ENCODE data around the gene ZIC2.
"Not testable (repeated sequence)": the region's sequence is repeated elsewhere in the genome, so short reads cannot be mapped to it uniquely, and the experiment has no call there.

ZIC2 gene

DNA sequence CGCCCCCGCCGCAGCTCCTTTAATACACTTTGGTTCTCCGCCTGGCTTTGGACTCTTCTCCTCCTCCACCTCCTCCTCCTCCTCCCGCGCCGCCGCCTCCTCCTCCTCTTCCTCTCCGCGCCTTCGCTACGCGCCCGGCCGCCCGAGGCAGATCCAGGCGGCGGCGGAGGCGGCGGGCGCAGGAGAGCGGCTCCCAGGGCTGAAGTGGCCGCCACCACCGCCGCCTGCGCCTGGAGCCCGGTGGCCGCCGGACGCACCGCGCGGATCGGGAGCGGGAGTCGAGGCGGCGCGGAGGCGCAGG is at the start of gene ZIC2:
Gene ZIC2 (plus strand): TSS at position 50 of the 301 bp plus-strand sequence. CDS start 281 bp downstream, outside the sequence.
- DNase-seq (ENCODE audit: low spot score) = no peak

DNA sequence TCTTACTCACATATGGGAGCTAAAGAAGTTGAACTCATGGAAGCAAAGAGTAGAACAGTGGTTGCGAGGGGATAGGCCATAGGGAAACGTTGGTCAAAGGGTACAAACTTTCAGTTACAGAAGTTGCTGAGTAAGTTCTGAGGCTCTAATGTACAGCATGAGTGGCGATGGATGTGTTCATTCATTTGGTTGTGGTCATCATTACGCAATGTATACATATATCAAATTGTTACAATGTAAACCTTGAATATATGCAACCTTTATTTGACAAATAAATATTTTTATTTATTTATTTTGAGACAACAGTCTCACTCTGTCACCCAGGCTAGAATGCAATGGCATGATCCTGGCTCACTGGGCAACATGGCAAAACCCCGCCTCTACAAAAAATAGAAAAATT is 48.7 kb upstream of the ZIC2 start:
- DNase-seq (ENCODE audit: low spot score) = no peak

DNA sequence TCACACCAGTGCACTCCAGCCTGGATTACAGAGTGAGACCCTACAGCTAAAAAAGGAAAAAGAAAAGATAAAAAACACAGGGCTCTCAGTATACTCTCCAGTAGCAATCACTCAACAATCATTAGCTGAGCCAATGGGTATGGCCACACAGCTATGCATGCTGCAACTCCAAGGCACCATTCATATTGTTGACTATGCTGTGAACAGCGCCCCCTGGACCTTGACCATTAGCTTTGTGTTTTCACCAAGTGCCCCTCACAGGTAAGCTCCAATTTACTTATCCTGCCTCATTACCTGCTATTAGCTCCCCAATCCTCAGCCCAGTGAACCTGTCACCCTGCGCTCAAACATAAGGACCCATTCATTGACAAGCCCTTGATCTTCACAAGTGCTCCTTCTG is 45.8 kb upstream of the ZIC2 start:
- no peak for DNase-seq (ENCODE audit: low spot score)

DNA sequence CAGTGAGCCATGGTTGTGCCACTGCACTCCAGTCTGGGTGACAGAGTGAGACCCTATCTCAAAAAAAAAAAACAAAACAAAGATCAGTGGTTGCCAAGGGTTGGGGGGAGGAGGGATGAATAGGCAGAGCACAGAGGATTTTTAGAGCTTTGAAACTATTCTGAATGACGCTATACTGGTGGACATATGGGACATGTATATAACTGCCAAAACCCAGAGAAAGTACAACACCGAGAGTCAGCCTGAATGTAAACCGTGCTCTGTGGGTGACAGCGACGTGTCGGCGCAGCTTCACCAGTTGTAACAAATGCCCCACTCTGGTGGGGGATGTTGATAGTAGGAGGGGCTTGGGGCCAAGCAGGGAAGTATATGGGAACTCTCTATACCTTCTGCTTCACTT is 42.9 kb upstream of the ZIC2 start:
- DNase-seq (ENCODE audit: low spot score) = no peak

DNA sequence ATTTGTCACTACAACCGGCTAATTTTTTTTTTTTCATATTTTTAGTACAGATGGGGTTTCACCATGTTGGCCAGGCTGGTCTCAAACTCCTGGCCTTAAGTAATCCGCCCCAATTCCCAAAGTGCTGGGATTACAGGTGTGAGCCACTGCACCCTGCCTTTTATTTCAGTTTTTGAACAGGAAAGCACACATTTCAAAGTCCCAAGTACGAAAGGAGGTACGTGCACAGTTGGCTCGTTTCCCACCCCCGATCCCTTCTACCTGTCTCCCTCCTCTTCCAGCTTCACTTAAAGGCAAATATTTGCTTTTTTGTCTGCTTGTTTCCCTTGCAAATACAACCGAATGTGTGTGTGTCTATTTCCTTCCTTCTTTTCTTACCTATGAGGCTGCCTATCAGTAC is 40.5 kb upstream of the ZIC2 start:
- DNase-seq (ENCODE audit: low spot score) = no peak

DNA sequence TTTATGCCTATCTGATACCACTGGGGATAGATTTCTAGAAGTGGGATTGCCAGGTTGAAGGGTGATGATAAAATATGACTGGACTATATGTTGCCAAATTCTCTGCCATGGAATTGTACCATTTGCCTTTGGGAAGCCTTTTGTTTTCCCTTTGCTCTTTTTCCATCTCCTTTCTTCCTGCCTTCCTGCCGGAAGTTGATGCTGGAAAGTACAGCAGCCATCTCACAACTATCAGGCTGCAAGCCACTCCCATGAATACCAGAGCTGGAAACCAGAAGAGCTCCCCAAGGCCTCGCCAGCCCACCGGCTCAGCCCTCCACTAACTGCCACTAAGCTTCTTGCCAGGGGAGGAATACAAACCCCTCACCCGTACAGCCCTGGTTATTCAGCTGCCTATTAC is 39.7 kb upstream of the ZIC2 start:
- no peak for DNase-seq (ENCODE audit: low spot score)

DNA sequence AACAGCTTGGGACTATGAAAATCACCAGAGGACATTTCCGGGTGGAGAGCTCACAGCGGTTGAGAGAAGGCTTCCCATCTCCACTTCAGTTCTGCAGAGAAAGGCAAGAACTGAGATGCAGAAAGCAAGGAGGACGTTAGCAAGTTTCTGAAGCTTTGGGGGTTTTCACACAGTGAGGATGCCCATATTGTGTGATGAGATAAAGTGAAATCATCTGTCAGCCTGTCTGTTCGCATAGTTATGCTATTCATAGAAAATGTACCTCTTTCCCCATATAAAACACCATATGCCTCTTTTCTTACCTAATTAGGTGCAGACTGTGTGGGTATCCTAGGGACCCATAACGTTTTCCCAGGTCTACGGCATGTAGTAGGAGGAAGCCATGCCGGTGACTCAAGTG is 37.5 kb upstream of the ZIC2 start:
- no peak for DNase-seq (ENCODE audit: low spot score)

DNA sequence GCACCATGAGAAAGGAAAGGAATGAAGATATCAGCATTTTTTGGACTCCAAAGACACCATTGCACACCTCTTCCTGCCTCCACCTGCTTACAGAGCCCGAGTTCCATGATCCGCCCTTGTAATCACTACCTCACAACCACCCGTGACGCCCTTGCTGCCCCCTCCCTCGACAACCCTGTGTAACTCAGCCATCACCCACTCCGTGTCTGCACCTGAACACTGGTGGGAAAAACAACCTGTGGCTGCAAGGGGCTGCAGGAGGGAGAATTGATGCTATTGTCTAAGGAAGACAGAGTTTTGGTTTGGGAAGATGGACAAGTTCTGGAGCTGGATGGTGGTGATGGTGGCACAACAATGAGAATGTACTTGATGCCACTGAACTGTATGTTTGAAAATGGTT is 37.0 kb upstream of the ZIC2 start:
- DNase-seq (ENCODE audit: low spot score) = no peak

DNA sequence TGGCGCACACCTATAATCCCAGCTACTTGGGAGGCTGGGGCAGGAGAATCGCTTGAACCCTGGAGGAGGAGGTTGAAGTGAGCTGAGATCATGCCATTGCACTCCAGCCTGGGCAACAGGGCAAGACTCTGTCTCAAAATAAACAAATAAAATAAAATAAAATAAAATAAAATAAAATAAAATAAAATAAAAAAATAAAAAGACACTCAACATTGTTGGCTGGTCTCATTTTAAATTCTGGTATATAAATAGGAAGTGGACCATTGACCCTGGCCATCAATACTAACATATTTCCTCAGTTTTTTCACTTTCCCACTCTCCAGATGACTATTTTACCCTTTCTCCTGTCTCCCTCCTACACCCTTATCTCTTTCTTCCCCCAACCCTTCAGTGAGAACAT is 36.1 kb upstream of the ZIC2 start:
- DNase-seq (ENCODE audit: low spot score) = not testable (repeated sequence)

DNA sequence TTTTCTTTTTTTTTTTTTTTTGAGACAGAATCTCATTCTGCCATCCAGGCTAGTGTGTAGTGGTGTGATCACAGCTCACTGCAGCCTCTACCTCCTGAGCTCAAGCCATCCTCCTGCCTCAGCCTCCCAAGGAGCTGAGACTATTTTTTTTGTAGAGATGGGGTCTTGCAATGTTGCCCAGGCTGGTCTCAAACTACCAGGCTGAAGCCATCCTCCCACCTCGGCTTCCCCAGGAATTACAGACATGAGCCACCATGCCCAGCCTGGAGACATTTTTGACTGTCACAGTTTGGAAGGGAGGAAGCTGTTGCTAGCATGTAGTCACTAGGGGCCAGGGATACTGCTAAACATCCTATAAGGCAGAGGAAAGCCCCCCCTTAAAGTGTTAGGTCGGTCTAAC is 33.9 kb upstream of the ZIC2 start:
- DNase-seq (ENCODE audit: low spot score) = no peak

DNA sequence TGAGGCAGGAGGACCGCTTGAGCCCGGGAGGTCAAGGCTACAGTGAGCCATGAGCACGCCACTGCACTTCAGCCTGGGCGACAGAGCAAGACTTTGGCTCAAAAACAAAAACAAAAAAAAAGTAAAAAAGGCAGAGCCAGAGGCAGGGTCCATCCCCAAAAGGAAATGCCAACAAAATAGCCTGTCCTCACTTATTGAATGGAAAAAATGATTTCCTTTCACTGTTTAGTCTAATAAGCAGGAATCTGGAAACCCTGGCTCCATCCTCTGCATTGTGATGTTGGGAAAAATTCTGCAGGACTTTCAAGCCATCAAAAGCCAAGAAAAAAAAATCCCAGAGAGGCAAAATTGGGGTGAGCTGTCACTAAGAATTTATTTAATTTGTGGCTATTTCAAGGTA is 33.2 kb upstream of the ZIC2 start:
- no peak for DNase-seq (ENCODE audit: low spot score)

DNA sequence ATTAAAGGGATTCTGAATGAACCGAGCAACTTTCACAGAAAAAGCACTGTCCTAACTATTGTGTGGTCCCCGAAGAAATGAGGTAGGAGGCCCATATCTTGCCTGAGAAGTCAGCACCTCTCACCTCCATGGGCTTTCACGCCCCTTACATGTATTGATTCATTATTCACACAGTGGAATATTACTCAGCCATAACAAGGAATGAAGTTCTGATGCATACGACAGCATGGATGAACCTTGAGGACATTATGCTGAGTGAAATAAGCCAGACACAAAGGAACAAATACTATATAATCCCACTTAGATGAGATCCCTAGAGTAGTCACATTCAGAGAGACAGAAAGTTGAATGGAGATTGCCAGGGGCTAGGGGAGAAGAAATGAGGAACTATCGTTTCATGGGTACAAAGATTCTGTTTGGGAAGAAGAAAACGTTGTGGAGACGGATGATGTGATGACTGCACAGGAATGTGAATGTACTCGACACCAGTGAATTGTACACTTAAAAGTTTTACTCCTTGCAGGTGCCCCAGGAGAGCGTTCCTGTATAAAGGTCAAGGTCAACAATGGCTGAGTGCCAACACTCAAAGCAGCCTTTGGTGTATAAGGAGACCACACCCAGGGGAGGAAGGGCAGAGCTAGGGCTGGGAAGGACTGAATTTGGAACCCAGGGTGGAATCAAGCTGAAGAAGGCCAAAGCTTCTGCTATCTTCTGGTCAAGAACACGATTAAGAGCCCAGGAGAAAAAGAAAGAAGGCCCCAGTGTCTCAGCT is 32.5 kb upstream of the ZIC2 start:
- no peak for DNase-seq (ENCODE audit: low spot score)

DNA sequence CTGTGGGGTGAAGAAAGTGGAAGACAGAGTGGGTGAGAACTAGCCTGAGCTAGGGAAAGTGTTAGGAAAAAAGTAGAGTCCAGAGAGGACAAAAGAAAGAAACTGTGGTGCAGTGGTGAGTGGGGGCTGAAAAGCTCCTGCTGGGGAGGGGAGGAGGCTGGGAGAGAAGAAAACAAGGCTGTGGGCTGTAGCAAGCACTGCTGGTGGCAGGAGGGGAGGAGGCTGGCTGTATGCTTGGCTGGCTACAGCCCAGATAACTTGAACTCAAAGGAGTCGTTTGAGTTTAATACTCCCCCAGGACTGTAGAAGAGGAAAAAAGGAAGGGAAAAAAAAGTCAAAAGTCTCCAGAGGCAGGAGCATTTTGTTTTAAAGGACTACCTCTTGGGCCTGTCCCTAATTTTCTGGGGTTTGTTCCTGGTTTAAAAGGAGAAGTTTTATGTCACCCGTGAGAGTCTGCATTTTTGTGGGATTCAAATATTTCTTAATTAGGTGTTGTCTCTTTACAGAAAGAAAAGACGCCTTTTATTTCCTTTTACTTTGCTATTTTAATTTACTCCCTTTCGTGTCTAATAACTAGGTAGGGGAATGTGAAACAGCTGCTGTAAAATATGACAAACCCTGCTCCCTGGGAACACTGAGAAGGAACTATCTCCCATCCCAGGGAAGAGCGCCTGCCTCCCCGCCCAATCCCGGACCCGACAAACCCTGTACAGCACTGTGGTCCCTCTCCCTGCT is 31.7 kb upstream of the ZIC2 start:
- no peak for DNase-seq (ENCODE audit: low spot score)

DNA sequence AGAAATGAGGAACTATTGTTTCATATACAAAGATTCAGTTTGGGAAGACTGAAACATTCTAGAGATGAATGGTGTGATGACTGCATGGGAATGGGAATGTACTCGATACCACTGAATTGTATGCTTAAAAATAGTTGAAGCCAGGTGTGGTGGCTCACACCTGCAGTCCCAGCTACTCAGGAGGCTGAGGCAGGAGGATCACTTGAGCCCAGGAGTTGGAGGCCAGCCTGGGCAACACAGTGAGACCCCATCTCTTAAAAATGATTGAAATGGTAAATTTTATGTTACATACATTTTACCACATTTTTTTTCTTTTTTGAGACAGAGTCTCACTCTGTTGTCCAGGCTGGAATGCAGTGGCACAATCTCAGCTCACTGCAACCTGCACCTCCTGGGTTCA is 29.9 kb upstream of the ZIC2 start:
- DNase-seq (ENCODE audit: low spot score) = not testable (repeated sequence)

DNA sequence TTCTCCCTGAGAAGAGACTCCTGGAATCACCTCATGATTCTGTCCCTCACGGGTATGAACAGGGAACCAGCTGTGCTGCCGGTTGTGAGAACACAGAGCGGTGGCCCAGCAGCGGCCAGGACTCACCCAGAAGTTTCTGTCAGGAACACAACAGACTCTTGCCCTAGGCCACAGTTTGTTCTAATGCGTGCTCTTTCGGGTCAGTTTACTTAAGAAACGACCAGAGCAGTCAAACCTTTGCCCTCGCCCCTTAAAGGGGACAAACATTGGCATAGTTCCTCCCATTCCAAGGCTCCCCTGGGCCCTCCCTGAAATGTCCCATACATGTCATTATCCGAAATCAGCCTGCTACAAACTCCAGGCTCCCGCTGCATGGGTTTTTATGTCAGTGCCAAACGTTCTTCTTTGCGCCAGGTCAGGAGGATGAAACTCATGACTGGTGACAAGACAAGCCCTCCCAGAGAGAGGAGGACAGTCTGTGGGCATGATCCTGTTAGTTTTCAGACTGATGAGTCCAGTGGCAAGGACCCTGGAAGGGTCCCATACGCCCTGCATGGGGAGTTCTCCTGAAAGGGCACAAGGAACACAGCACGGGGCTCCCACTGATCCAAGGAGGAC is 28.3 kb upstream of the ZIC2 start:
- no peak for DNase-seq (ENCODE audit: low spot score)

DNA sequence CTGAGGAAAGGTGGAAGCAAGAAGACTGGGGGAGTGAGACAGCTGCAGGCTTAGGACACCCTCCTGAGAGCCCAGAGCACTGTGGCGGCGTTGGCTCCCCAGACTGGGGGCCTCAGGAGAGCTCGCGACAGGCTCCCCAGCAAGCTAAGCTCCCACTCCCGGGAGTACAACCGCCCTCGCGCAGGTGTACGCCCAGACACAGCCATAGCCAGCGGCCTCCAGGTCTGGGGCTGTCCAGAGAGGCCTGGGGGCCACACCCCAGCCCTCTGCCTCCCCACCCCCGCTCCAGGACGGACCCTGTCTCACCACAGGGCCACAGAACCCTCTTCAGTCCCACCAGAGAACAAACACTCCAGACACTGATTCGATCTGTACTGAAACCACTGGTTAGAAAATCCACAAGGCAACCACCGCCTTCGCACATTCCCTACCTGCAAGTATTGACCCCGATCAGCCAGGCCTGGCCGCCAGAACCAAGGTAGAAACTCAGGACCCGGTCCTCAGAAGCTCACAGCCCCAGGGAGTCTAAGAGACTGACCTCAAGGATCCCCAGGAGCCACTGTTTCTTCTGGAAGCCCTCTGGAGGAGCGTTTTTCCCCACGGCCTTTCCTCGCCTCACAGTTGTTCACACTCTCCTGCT is 26.4 kb upstream of the ZIC2 start:
- no peak for DNase-seq (ENCODE audit: low spot score)

DNA sequence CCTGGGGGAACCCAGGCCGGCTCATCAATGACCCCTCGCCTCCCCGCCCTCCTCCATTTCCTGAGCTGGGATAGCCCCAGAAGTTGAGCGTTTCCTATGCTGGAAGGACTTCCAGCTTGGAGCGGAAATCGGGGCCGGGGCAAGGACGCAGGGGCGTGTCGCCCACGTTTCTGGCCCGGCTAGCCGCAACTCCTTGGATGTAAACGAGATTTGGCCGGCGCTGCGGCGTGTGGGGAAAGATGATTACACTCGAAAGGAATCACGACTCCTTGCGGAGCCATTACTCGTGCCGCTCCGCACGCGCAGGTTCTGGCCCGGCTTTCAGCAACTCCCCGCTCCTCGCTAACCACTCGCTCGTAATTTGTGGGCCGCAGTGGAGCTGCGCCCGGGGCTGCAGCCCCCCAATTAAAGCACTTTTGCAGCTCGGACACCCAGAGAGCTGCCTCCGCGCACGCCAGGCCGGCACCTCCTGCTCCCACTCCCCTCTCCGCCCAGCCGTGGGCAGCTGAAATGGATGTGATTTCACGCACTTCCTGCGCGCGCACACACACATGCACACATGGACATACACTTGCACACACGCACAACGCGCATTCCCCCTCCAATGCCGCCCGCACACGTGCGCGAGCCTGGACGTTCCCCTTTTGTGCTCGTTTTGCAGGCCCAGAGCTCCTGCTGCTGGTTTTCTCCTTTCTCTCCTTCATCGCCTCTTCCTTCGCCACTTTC is 25.7 kb upstream of the ZIC2 start:
- no peak for DNase-seq (ENCODE audit: low spot score)

DNA sequence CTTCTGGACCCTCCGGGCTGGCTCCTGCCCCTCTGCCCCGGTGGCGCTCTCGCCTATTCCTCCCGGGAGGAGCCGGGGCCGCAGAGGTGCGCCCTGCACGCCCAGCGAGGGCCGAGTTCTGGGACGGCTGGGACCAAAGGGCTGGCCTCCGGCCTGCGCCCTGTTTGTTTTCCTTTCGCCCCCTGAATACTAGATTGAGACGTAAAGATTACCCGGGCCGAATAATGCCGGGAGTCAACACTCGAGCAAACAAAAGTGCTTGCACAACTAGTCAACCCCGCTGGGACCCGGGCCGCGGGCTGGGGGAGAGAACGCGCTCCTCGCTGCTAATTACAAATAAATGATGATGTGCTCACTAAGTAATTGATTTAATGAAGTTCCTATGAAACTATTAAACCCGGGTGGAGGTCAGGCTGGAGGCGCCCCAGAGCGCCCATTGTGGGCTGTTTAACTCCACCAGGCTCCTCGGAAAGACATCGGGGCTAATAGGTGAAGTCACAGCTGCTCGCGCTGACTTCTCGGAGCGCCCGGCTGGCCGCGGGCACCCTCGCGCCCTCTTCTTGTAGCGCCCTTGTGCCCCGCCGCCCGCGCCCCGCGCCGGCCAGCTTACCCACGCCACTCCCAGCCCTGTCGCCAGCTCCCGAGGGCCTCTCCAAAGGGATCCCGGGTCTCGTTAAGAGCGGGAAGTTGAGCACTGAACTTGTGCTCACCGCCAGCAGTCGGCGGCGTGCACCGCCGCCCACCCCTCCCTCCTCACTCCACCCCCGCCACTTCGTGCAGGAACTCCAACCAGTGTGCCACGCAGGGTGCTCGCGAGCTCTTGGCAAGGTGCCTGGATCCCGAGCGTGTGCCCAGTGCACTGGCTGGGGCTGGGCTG is 24.9 kb upstream of the ZIC2 start:
- no peak for DNase-seq (ENCODE audit: low spot score)

DNA sequence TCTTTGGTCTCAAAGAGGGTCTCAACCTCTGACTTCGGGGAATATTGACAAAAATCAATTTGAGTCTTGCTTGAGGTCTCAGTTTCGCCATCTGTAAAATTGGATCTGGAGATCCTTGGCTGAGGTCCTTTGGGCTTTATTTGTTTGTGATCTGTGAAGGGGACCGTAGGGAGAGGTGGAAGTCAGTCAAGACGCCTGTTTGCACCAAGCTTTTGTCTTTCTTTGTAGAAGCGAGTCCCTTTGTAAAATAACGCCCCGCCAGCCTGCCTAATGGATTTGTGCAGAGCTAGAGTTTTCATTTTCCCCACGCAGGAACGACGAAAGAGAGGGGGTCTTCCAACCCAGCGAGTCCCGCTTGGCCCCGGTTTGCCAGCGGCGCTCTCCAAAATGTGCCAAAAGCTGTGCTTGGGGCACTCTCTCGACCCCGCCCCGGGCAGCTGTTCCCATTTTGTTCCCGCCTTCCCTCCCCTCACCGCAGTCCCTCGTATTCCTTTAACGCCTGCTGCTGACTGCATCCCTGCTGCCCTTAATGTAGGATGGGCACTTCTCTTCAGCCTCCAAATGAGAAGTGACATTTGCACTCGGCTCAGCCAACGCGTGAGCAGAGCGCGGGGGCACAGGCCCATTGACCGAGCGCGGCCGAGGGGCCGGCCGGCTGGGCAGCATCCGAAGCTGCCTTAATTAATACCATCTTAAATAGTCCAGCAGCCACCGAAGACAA is 23.0 kb upstream of the ZIC2 start:
- no peak for DNase-seq (ENCODE audit: low spot score)

DNA sequence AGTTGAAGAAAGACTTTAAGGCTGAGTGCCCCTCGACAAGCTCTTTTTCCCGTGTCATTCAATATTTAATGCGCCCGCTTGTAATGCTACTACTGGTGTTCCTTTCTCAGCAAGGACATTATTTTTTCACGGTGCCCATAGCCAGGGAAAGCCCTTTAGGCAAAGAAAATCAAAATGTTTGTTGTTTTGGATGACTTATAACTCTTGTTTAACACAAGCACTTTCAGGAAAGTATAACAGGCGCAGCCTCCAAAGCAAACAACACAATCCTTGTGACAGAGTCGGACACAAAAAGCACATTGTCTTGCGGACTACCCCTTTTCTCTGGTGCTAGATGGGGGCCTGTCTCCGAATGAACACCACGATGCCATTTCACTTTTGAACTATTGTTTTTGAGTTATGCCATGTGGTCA is 22.5 kb upstream of the ZIC2 start:
- no peak for DNase-seq (ENCODE audit: low spot score)
